Activated T-helper 2 cell treated with anti-CD3 and anti-CD28 coated beads, Interferon-gamma antibody, Interleukin-2, Interleukin-4, amounts not matched to agents 10 μg/mL and 5 μg/mL and 100 μg/mL, durations not matched to agents 14 hours and 24 hours and 36 hours (primary cell): Measurements from ENCODE around the gene ANXA6. TPM values are rescaled to one million over a fixed set of nuclear protein-coding genes. Genes with fewer than 3 reads are reported as not detected.

Experiments used
- DNase-seq: peaks from one replicate; pipeline ENCODE4 v3.0.0; 2021; ENCODE audit warnings: low spot score
- H3K27ac Mint-ChIP-seq: one replicate; pipeline ENCODE4 v1.8.0; 2021; ENCODE audit warnings: mixed read lengths
- H3K27me3 Mint-ChIP-seq: one replicate; pipeline ENCODE4 v1.8.0; 2021; ENCODE audit warnings: low read depth, mixed read lengths
- H3K36me3 Mint-ChIP-seq: one replicate; pipeline ENCODE4 v1.8.0; 2021; ENCODE audit warnings: low read depth, mixed read lengths
- H3K4me1 Mint-ChIP-seq: one replicate; pipeline ENCODE4 v1.8.0; 2021; ENCODE audit warnings: low read depth, mixed read lengths
- H3K4me3 Mint-ChIP-seq: one replicate; pipeline ENCODE4 v1.8.0; 2021; ENCODE audit warnings: low read depth, mild to moderate bottlenecking, moderate library complexity, mixed read lengths
- H3K9me3 Mint-ChIP-seq: one replicate; pipeline ENCODE4 v1.8.0; 2021; ENCODE audit warnings: mixed read lengths
- intact Hi-C: fragments of 100-400 bp; cut with micrococcal nuclease; formaldehyde crosslinking; loops from one replicate; pipeline ENCODE4 v1.15.1; 2023
- total RNA-seq: library from RNA; stranded (reverse); gene quantifications from 2 replicates; pipeline ENCODE4 v1.2.3, GENCODE V29; 2022

The ANXA6 gene
- total RNA-seq, 1 donor from 2014 or later = 560 TPM

DNA sequence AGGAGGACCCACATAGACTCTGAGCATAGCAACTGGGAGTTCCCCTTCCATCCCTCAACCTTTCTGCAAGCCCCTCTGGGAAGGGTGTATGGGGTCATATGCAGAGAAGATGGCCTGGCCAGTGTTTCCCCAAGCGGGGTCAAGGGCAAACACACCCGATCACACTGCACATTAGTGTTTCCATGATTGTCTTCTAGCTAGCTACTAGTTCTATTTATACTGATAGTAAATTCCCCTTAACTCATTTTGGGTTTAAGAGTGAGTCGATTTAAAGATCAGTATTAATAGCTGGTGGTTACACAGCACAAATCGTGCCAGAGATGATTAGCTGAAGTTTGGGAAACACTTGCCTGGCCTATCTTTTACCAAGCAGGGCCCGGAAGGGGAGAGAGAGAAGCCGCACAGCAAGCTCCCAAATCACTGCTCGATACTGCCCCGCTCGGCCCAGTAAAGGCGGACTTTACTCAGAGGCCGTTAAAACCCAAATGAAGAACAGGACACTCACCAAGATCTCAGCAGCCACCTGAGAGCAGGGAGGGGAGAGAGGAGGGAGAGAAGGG lies 47.4 kb downstream of the ANXA6 start:
- Mint-ChIP-seq H3K27me3 (no peaks in the 10 kb centered on the region), H3K4me1 (peaks cover under 1% of the 10 kb centered on the region), H3K4me3 (no peak overlapping the region), H3K27ac (no peak overlapping the region), H3K36me3 (peaks cover 70% of the 10 kb centered on the region), H3K9me3 (no peaks in the 10 kb centered on the region)
- intact Hi-C loops = no loop called here
- DNase-seq = no peak

GRCh38 chr5:151108566-151108965 lies 49.0 kb downstream of the ANXA6 start:
- DNase-seq = no peak
- Mint-ChIP-seq H3K4me3 (no peak overlapping the region), H3K27ac (no peak overlapping the region), H3K9me3 (no peaks in the 10 kb centered on the region), H3K4me1 (no peaks in the 10 kb centered on the region), H3K27me3 (no peaks in the 10 kb centered on the region), H3K36me3 (peaks cover 72% of the 10 kb centered on the region)
- intact Hi-C loops = no loop called here

- intact Hi-C loops = no loop called here
- Mint-ChIP-seq H3K4me3 (no peak overlapping the region), H3K27ac (no peak overlapping the region), H3K4me1 (no peaks in the 10 kb centered on the region), H3K9me3 (no peaks in the 10 kb centered on the region), H3K27me3 (no peaks in the 10 kb centered on the region), H3K36me3 (peaks cover 74% of the 10 kb centered on the region)
- DNase-seq = no peak
Observed at GRCh38 chr5:151107738-151108520, 49.6 kb downstream of the ANXA6 start.

DNA sequence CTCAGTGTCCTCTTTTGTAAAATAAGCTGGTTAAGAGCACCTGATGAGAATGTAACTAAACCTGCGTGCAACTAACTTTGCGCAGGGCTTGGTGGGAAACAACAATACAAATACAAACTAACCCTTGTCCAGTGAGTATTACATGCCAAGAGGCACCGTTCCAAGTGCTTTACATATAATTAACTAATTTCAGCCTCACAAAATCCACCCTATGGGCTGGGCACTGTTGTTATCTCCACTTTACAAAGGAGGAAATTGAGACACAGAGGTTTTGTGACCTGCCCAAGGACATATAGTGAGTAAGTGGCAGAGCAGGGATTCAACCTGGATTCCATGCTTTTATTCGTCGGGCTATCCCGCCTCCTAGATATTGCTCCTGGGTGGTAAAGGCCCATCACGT lies 50.5 kb downstream of the ANXA6 start:
- no peak overlapping the region for H3K4me3 Mint-ChIP-seq
- no peak for DNase-seq
- no peaks in the 10 kb centered on the region for H3K9me3 Mint-ChIP-seq
- H3K27me3 Mint-ChIP-seq = no peaks in the 10 kb centered on the region
- H3K4me1 Mint-ChIP-seq = no peaks in the 10 kb centered on the region
- peaks cover 74% of the 10 kb centered on the region for H3K36me3 Mint-ChIP-seq
- H3K27ac Mint-ChIP-seq = no peak overlapping the region
- intact Hi-C loops = no loop called here

DNA sequence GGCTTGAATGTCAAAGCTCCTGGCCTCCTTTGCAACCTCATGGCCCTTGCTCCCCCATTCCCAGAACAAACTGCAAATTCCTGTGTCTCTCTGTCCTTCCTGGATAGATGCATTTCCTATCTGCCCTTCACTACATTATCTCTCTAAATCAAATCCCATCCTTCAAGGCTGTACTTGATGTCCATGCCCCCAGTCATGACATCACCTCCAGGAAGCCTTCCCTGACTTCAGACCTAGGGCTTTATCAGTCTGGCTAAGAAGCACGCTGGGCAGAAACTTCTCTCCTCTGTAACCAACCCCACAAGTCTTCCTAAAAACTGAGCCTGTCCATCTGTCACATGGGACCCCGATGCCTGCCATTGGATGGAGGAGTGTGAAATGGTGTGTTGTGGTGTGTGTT lies 51.1 kb downstream of the ANXA6 start:
- no peak for DNase-seq
- peaks cover 80% of the 10 kb centered on the region for H3K36me3 Mint-ChIP-seq
- H3K27ac Mint-ChIP-seq = no peak overlapping the region
- no peaks in the 10 kb centered on the region for H3K27me3 Mint-ChIP-seq
- H3K4me3 Mint-ChIP-seq = no peak overlapping the region
- no peaks in the 10 kb centered on the region for H3K9me3 Mint-ChIP-seq
- intact Hi-C loops = no loop called here
- peaks cover 3% of the 10 kb centered on the region for H3K4me1 Mint-ChIP-seq

DNA sequence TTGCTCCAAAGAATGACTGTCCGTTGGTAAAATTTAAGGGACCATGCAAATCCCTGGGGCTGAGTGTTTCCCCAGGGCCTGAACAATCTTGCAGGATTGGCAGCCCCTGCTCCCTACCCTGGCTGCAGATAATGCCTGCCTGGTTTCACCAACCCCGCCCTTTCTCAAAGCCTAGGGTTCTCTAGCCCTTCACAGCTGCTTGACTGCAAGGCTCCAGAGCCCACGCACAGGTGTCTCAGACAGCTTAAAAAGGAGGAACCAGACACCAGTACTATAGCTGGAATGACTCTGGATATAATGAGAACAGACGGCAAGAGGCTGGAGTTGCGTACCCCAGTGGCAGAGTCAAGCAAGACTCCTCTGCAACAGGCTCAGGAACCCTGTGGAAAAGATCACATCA lies 51.5 kb downstream of the ANXA6 start:
- Mint-ChIP-seq H3K36me3 (peaks cover 82% of the 10 kb centered on the region), H3K4me3 (no peak overlapping the region), H3K4me1 (peaks cover 3% of the 10 kb centered on the region), H3K9me3 (no peaks in the 10 kb centered on the region), H3K27ac (no peak overlapping the region), H3K27me3 (no peaks in the 10 kb centered on the region)
- DNase-seq = no peak
- intact Hi-C loops = no loop called here

DNA sequence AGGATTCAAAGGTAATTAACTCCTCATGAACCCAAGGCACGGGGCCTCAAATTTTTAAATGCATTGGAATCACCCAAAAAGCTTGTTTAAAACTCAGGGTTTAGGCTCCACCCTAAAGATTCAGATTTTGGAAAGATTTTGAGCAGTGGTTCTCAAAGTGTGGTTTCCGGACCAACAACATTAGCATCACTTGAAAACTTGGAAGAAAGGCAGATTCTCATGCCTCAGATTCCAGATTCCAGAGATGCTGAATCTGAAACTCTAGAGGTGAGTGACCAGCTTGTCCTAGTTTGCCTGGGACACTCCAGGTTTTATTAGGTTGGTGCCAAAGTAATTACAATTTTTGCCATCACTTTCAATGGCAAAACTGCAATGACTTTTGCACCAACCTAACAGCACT lies 52.0 kb downstream of the ANXA6 start:
- peaks cover 82% of the 10 kb centered on the region for H3K36me3 Mint-ChIP-seq

GRCh38 chr5:151104795-151105194 lies 52.8 kb downstream of the ANXA6 start:
- intact Hi-C loops = no loop called here
- DNase-seq = no peak
- Mint-ChIP-seq H3K27ac (no peak overlapping the region), H3K4me3 (no peak overlapping the region), H3K27me3 (no peaks in the 10 kb centered on the region), H3K9me3 (no peaks in the 10 kb centered on the region), H3K36me3 (peaks cover 81% of the 10 kb centered on the region), H3K4me1 (peaks cover 10% of the 10 kb centered on the region)

More for the DNA sequence above, 52.0 kb downstream of the ANXA6 start:
- no peak for DNase-seq
- H3K4me3 Mint-ChIP-seq = no peak overlapping the region
- H3K27me3 Mint-ChIP-seq = no peaks in the 10 kb centered on the region
- H3K27ac Mint-ChIP-seq = no peak overlapping the region
- H3K9me3 Mint-ChIP-seq = no peaks in the 10 kb centered on the region
- intact Hi-C loops = no loop called here
- peaks cover 4% of the 10 kb centered on the region for H3K4me1 Mint-ChIP-seq

- Mint-ChIP-seq H3K9me3 (no peaks in the 10 kb centered on the region), H3K27me3 (no peaks in the 10 kb centered on the region), H3K4me3 (no peak overlapping the region), H3K36me3 (peaks cover 73% of the 10 kb centered on the region), H3K4me1 (peaks cover 37% of the 10 kb centered on the region), H3K27ac (no peak overlapping the region)
- intact Hi-C loops = no loop called here
- no peak for DNase-seq
Observed at GRCh38 chr5:151101746-151102145, 55.8 kb downstream of the ANXA6 start.

DNA sequence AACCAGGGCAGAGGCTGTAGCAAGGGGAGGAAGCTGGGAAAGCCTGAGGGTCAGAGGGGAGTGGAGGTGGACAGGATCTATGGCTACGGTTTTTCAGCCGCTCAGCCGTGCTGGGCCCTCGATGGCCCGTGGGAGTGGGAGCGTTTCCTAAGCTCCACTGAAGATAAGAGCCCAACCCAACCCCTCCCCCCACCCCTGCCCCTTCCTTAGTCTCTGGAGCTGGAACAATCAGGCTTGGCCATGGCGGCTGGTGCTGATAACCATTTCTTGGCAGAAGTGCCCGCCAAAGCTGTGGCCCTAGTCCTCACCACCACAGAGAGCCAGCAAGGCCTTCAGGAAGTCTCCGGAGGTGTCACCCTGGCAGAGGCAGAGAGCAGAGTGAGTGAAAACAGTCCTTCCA lies 56.4 kb downstream of the ANXA6 start:
- H3K36me3 Mint-ChIP-seq = peaks cover 69% of the 10 kb centered on the region
- DNase-seq = no peak
- no peaks in the 10 kb centered on the region for H3K27me3 Mint-ChIP-seq
- H3K4me1 Mint-ChIP-seq = peaks cover 40% of the 10 kb centered on the region
- no peak overlapping the region for H3K27ac Mint-ChIP-seq
- no peak overlapping the region for H3K4me3 Mint-ChIP-seq
- H3K9me3 Mint-ChIP-seq = no peaks in the 10 kb centered on the region
- intact Hi-C loops = no loop called here

- peak overlapping the region; percentile 19 for H3K27ac Mint-ChIP-seq
- intact Hi-C loops = no loop called here
- no peak overlapping the region for H3K4me3 Mint-ChIP-seq
- no peaks in the 10 kb centered on the region for H3K27me3 Mint-ChIP-seq
- peaks cover 71% of the 10 kb centered on the region for H3K36me3 Mint-ChIP-seq
- no peak for DNase-seq
- peaks cover 45% of the 10 kb centered on the region for H3K4me1 Mint-ChIP-seq
- no peaks in the 10 kb centered on the region for H3K9me3 Mint-ChIP-seq
Observed at GRCh38 chr5:151100681-151101080, 56.9 kb downstream of the ANXA6 start.

DNA sequence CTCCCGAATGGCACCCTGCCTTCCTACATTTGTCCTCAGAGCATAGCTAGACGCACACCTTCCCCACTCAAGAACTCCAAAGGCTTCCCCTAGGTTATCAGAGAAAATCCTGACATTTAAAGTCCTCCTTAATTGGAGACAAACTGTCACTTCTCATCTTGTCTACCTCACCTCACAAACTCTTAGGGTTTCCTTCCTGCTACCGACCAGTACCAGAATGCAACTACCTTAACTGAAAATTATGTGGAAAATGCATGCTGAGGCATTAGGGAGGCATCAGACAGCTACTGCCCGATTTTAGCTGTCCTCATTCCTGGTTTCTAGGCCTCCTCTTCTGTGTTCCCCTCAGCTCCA lies 58.8 kb downstream of the ANXA6 start:
- peak overlapping the region; percentile 69 for H3K27ac Mint-ChIP-seq
- H3K4me1 Mint-ChIP-seq = peaks cover 64% of the 10 kb centered on the region
- peaks cover 65% of the 10 kb centered on the region for H3K36me3 Mint-ChIP-seq
- no peak for DNase-seq
- intact Hi-C loops = loop anchor here (1.0 kb wide), 1 partner anchor 33 kb away; no protein-coding TSS in a partner anchor
- no peaks in the 10 kb centered on the region for H3K9me3 Mint-ChIP-seq
- peak overlapping the region; percentile 10 for H3K4me3 Mint-ChIP-seq
- H3K27me3 Mint-ChIP-seq = no peaks in the 10 kb centered on the region
